Measurements from ENCODE around the gene PRKD1.

PRKD1 gene

GRCh38 chr14:29838752-29839151, 88.9 kb downstream of the PRKD1 start:
- no peak for DNase-seq (ENCODE audit: low read depth)

GRCh38 chr14:29836395-29836794, 91.3 kb downstream of the PRKD1 start:
- DNase-seq (ENCODE audit: low read depth), result no peak

- DNase-seq (ENCODE audit: low read depth), result no peak
Observed at GRCh38 chr14:29832042-29832441, 95.6 kb downstream of the PRKD1 start.

GRCh38 chr14:29829851-29830250, 97.8 kb downstream of the PRKD1 start:
- DNase-seq (ENCODE audit: low read depth), result no peak

GRCh38 chr14:29823816-29824215, 103.8 kb downstream of the PRKD1 start:
- no peak for DNase-seq (ENCODE audit: low read depth)

- DNase-seq (ENCODE audit: low read depth), result no peak
Observed at GRCh38 chr14:29822430-29822709, 105.3 kb downstream of the PRKD1 start.

- DNase-seq (ENCODE audit: low read depth), result no peak
Observed at GRCh38 chr14:29821661-29822429, 105.8 kb downstream of the PRKD1 start.

- no peak for DNase-seq (ENCODE audit: low read depth)
Observed at GRCh38 chr14:29821242-29821641, 106.4 kb downstream of the PRKD1 start.

- DNase-seq (ENCODE audit: low read depth), result no peak
Observed at GRCh38 chr14:29820785-29821184, 106.9 kb downstream of the PRKD1 start.

- DNase-seq (ENCODE audit: low read depth), result no peak
Observed at GRCh38 chr14:29817767-29818405, 109.8 kb downstream of the PRKD1 start.

GRCh38 chr14:29815016-29815674, 112.5 kb downstream of the PRKD1 start:
- no peak for DNase-seq (ENCODE audit: low read depth)

GRCh38 chr14:29814156-29815015, 113.3 kb downstream of the PRKD1 start:
- no peak for DNase-seq (ENCODE audit: low read depth)

- peak; percentile 14 for DNase-seq (ENCODE audit: low read depth)
Observed at GRCh38 chr14:29810682-29811081, 117.0 kb downstream of the PRKD1 start.

- DNase-seq (ENCODE audit: low read depth), result no peak
Observed at GRCh38 chr14:29810064-29810463, 117.6 kb downstream of the PRKD1 start.

GRCh38 chr14:29806124-29806517, 121.5 kb downstream of the PRKD1 start:
- no peak for DNase-seq (ENCODE audit: low read depth)

- peak; percentile 87 for DNase-seq (ENCODE audit: low read depth)
Observed at GRCh38 chr14:29805415-29806123, 122.1 kb downstream of the PRKD1 start.

GRCh38 chr14:29804481-29805266, 123.0 kb downstream of the PRKD1 start:
- DNase-seq (ENCODE audit: low read depth), result no peak

- no peak for DNase-seq (ENCODE audit: low read depth)
Observed at GRCh38 chr14:29803045-29803444, 124.6 kb downstream of the PRKD1 start.

GRCh38 chr14:29802211-29802610, 125.4 kb downstream of the PRKD1 start:
- no peak for DNase-seq (ENCODE audit: low read depth)

- no peak for DNase-seq (ENCODE audit: low read depth)
Observed at GRCh38 chr14:29800961-29801360, 126.7 kb downstream of the PRKD1 start.

All from stromal cell of bone marrow (primary cell).